Measurements from ENCODE around the gene ATF6B. TPM values are rescaled to one million over a fixed set of nuclear protein-coding genes. Genes with fewer than 3 reads are reported as not detected.

ATF6B gene
- total RNA-seq, 1 experiment from 2014 or later: 87.2 TPM

- Histone ChIP-seq H3K4me2 (no peak overlapping the region), H3F3A (ENCODE audit: insufficient read depth, low read depth) (peaks cover 6% of the 10 kb centered on the region), H3K36me3 (ENCODE audit: low read depth) (no peaks in the 10 kb centered on the region), H2AFZ (no peak overlapping the region), H3K27me3 (ENCODE audit: insufficient read depth, low read depth) (no peaks in the 10 kb centered on the region), H3K9me3 (ENCODE audit: insufficient read depth, low read depth) (no peaks in the 10 kb centered on the region), H3K4me1 (replicated peaks; ENCODE audit: insufficient read depth) (no peaks in the 10 kb centered on the region), H3K79me2 (ENCODE audit: low read depth) (no peaks in the 10 kb centered on the region), H3K27ac (no peak overlapping the region), H3K9me2 (ENCODE audit: insufficient read depth) (no peaks in the 10 kb centered on the region), H4K20me1 (ENCODE audit: insufficient read depth) (no peaks in the 10 kb centered on the region), H3K4me3 (no peak overlapping the region)
- TF ChIP-seq, protein P1, sequence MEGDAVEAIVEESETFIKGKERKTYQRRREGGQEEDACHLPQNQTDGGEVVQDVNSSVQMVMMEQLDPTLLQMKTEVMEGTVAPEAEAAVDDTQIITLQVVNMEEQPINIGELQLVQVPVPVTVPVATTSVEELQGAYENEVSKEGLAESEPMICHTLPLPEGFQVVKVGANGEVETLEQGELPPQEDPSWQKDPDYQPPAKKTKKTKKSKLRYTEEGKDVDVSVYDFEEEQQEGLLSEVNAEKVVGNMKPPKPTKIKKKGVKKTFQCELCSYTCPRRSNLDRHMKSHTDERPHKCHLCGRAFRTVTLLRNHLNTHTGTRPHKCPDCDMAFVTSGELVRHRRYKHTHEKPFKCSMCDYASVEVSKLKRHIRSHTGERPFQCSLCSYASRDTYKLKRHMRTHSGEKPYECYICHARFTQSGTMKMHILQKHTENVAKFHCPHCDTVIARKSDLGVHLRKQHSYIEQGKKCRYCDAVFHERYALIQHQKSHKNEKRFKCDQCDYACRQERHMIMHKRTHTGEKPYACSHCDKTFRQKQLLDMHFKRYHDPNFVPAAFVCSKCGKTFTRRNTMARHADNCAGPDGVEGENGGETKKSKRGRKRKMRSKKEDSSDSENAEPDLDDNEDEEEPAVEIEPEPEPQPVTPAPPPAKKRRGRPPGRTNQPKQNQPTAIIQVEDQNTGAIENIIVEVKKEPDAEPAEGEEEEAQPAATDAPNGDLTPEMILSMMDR (conservative IDR thresholded peaks at IDR 0.05): no peak
- no peak for TF ChIP-seq EZH2 (IDR thresholded peaks at IDR 0.05; ENCODE audit: low read depth)
- POLR2A ChIA-PET (ENCODE audit: unreplicated experiment): no interaction called here
- intact Hi-C loops (cut with micrococcal nuclease; ENCODE audit: unreplicated experiment): no loop called here
- CTCF ChIA-PET: no interaction called here
- no peak for DNase-seq
- BruUV-seq (replicated peaks): no TSS peak
Observed at GRCh38 chr6:32095338-32096086, 32.5 kb downstream of the ATF6B start.

DNA sequence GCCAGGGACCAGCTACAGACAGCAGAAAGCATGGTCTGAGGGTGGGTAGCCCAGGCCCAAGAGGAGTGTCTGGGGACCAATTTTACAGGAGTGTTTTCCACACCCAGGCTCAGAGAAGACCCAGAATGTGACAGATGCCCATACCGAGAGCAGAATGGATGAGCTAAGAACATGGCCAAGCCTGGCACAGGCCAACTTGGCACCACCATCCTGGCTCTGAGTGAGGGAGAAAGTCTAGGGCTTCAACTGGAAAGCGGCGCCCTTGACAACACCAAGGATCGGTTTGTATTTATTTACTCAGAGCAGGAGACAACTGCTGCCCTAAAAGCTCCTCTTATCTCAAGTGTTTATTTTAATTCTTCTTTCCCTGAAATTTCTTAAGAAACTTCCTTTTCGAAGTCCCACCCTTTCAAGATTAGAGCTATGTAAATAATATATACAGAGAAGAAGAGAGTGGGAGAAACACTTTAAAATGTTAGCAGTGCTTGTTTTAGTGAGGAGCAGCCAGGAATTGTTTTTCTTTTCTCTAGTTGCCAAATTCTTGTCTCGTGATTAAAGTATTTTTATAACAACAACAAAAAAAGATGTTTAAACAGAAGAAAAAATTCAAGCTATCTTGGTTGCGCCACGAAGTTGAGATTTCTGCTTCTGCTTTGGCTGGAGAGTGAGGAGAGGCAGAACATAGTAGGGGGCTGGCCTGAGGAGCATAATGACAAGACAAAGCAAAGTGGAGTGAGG, 35.1 kb downstream of the ATF6B start:
- DNase-seq: no peak
- no peaks in the 10 kb centered on the region for H3K9me3 ChIP-seq (ENCODE audit: insufficient read depth, low read depth)
- no peak overlapping the region for H3K4me2 ChIP-seq
- TF ChIP-seq EZH2 (IDR thresholded peaks at IDR 0.05; ENCODE audit: low read depth): no peak
- TF ChIP-seq, protein P1 (conservative IDR thresholded peaks at IDR 0.05): no peak
- no peaks in the 10 kb centered on the region for H3K9me2 ChIP-seq (ENCODE audit: insufficient read depth)
- intact Hi-C loops (cut with micrococcal nuclease; ENCODE audit: unreplicated experiment): no loop called here
- H3K27ac ChIP-seq: no peak overlapping the region
- ChIA-PET POLR2A (ENCODE audit: unreplicated experiment) (interaction anchor here (0.6 to 0.7 kb wide), 2 partner anchors 15 to 22 kb away, joined by 4 read pairs; no protein-coding TSS in a partner anchor), CTCF (interaction anchor here (0.6 kb wide), 1 partner anchor 18 kb away, joined by 3 read pairs; no protein-coding TSS in a partner anchor)
- no peaks in the 10 kb centered on the region for H4K20me1 ChIP-seq (ENCODE audit: insufficient read depth)
- H3K4me3 ChIP-seq: no peak overlapping the region
- no peaks in the 10 kb centered on the region for H3K27me3 ChIP-seq (ENCODE audit: insufficient read depth, low read depth)
- no peaks in the 10 kb centered on the region for H3K79me2 ChIP-seq (ENCODE audit: low read depth)
- no peak overlapping the region for H2AFZ ChIP-seq
- 0 out of 2 replicates have a peak, but pooled peaks cover 2% of the 10 kb centered on the region for H3K4me1 ChIP-seq (replicated peaks; ENCODE audit: insufficient read depth)
- no TSS peak for BruUV-seq (replicated peaks)
- H3F3A ChIP-seq (ENCODE audit: insufficient read depth, low read depth): peaks cover 6% of the 10 kb centered on the region
- H3K36me3 ChIP-seq (ENCODE audit: low read depth): no peaks in the 10 kb centered on the region

GRCh38 chr6:32089082-32089828, 38.8 kb downstream of the ATF6B start:
- H3F3A ChIP-seq (ENCODE audit: insufficient read depth, low read depth): peaks cover 18% of the 10 kb centered on the region
- no peaks in the 10 kb centered on the region for H3K79me2 ChIP-seq (ENCODE audit: low read depth)
- no peak overlapping the region for H3K27ac ChIP-seq
- ChIA-PET CTCF (no interaction called here), POLR2A (ENCODE audit: unreplicated experiment) (no interaction called here)
- H3K9me2 ChIP-seq (ENCODE audit: insufficient read depth): no peaks in the 10 kb centered on the region
- no peaks in the 10 kb centered on the region for H4K20me1 ChIP-seq (ENCODE audit: insufficient read depth)
- no peak for DNase-seq
- H3K4me3 ChIP-seq: no peak overlapping the region
- no peak overlapping the region for H2AFZ ChIP-seq
- H3K9me3 ChIP-seq (ENCODE audit: insufficient read depth, low read depth): no peaks in the 10 kb centered on the region
- TF ChIP-seq, protein P1 (conservative IDR thresholded peaks at IDR 0.05): no peak
- TF ChIP-seq EZH2 (IDR thresholded peaks at IDR 0.05; ENCODE audit: low read depth): no peak
- no peaks in the 10 kb centered on the region for H3K36me3 ChIP-seq (ENCODE audit: low read depth)
- no peak overlapping the region for H3K4me2 ChIP-seq
- H3K4me1 ChIP-seq (replicated peaks; ENCODE audit: insufficient read depth): peaks cover 33% of the 10 kb centered on the region
- BruUV-seq (replicated peaks): no TSS peak
- intact Hi-C loops (cut with micrococcal nuclease; ENCODE audit: unreplicated experiment): no loop called here
- H3K27me3 ChIP-seq (ENCODE audit: insufficient read depth, low read depth): no peaks in the 10 kb centered on the region

Data from PC-9 (cell line).